Calu3 (cell line): Measurements from ENCODE around the gene EGFR. TPM values are rescaled to one million over a fixed set of nuclear protein-coding genes. Genes with fewer than 3 reads are reported as not detected.

Experiments used
- BruUV-seq: library from RNA; stranded (reverse); fragments of 400-500 nt; replicated peaks from 2 replicates; lab custom pipeline; 2021; lab: Mats Ljungman, UMichigan
- CTCF ChIA-PET: fragments of 300-600 bp; sonication (Branson Sonifier 250); formaldehyde crosslinking; loops from one replicate; lab custom pipeline; 2022; ENCODE audit warnings: antibody characterized with exemption; lab: Charles Lee
- DNase-seq: peaks from one replicate; pipeline ENCODE4 v3.0.0; 2022
- H3K27ac Mint-ChIP-seq: one replicate; pipeline ENCODE4 v1.8.0; 2022; ENCODE audit warnings: mixed read lengths; ENCODE audit not compliant: unreplicated experiment
- H3K27me3 Mint-ChIP-seq: one replicate; pipeline ENCODE4 v1.8.0; 2022; ENCODE audit warnings: mixed read lengths; ENCODE audit not compliant: unreplicated experiment
- H3K36me3 Mint-ChIP-seq: one replicate; pipeline ENCODE4 v1.8.0; 2022; ENCODE audit warnings: mild to moderate bottlenecking, moderate library complexity, mixed read lengths; ENCODE audit not compliant: insufficient read depth, unreplicated experiment
- H3K4me1 Mint-ChIP-seq: one replicate; pipeline ENCODE4 v1.8.0; 2022; ENCODE audit warnings: mild to moderate bottlenecking, low read depth, mixed read lengths; ENCODE audit not compliant: unreplicated experiment
- H3K4me3 Mint-ChIP-seq: one replicate; pipeline ENCODE4 v1.8.0; 2022; ENCODE audit warnings: mild to moderate bottlenecking, low read depth, moderate library complexity, mixed read lengths; ENCODE audit not compliant: unreplicated experiment
- H3K9me3 Mint-ChIP-seq: one replicate; pipeline ENCODE4 v1.8.0; 2022; ENCODE audit warnings: low read depth, mixed read lengths; ENCODE audit not compliant: unreplicated experiment
- intact Hi-C: fragments of 100-400 bp; cut with micrococcal nuclease; formaldehyde crosslinking; loops from one replicate; pipeline ENCODE4 v1.10.0; 2022; ENCODE audit not compliant: unreplicated experiment
- total RNA-seq: library from RNA; stranded (reverse); gene quantifications from 2 replicates; pipeline ENCODE4 v1.2.3, GENCODE V29; 2022
- TF ChIP-seq, protein P1 (sequence below): fragments of 200-600 bp; IDR thresholded peaks from one replicate; pipeline ENCODE4 v1.8.0; 2022; ENCODE audit warnings: antibody characterized with exemption; ENCODE audit not compliant: unreplicated experiment

Gene EGFR
- total RNA-seq, 1 experiment from 2014 or later = 87.4 TPM

DNA sequence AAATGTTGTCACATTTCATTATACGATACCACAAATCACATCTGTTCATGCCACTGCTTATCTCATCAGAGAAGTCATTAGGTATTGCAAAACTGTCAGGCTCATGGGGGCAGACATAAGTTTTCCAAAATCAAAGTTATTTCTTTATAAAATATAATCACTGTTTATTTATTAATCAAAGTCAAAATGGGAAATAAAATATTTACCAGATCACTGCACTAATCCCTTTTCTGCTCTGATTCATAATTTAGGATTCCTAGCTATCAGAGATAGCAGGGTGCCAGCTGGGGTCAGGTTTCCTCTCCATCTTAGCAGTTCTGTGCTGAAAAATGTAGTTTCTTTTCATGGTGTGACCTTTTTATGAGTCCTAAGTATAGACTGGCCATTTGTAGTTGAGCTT, 228.6 kb downstream of the EGFR start:
- Mint-ChIP-seq H3K27me3 (peaks cover 16% of the 10 kb centered on the region), H3K27ac (no peak overlapping the region), H3K9me3 (no peaks in the 10 kb centered on the region), H3K4me3 (no peak overlapping the region), H3K36me3 (no peaks in the 10 kb centered on the region), H3K4me1 (peaks cover 14% of the 10 kb centered on the region)
- TF ChIP-seq, protein P1, sequence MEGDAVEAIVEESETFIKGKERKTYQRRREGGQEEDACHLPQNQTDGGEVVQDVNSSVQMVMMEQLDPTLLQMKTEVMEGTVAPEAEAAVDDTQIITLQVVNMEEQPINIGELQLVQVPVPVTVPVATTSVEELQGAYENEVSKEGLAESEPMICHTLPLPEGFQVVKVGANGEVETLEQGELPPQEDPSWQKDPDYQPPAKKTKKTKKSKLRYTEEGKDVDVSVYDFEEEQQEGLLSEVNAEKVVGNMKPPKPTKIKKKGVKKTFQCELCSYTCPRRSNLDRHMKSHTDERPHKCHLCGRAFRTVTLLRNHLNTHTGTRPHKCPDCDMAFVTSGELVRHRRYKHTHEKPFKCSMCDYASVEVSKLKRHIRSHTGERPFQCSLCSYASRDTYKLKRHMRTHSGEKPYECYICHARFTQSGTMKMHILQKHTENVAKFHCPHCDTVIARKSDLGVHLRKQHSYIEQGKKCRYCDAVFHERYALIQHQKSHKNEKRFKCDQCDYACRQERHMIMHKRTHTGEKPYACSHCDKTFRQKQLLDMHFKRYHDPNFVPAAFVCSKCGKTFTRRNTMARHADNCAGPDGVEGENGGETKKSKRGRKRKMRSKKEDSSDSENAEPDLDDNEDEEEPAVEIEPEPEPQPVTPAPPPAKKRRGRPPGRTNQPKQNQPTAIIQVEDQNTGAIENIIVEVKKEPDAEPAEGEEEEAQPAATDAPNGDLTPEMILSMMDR = no peak
- no peak for DNase-seq
- intact Hi-C loops = loop anchor here (1.0 kb wide), 1 partner anchor 178 kb away; no protein-coding TSS in a partner anchor
- no TSS peak for BruUV-seq
- CTCF ChIA-PET = no interaction called here

DNA sequence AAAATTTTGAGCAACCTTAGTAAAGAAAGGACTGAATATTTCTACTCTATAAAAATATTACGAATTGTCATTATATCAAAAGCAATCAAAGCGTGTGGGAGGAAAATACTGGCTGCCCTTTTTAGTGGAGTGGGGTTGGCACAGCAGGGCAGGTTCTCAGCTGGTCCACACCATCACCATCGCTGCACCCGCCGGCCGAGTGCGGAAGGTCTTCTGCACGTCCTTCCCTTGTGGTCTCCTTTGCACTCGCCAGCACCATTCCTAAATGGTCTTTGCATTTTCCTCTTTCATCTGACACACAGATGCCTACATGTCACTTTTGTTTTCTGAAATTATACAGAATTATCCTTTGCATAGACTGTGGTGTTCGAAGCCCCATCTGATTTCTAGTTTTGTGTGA, 229.7 kb downstream of the EGFR start:
- Mint-ChIP-seq H3K4me3 (no peak overlapping the region), H3K36me3 (no peaks in the 10 kb centered on the region), H3K9me3 (no peaks in the 10 kb centered on the region), H3K27me3 (peaks cover 27% of the 10 kb centered on the region), H3K27ac (no peak overlapping the region), H3K4me1 (peaks cover 14% of the 10 kb centered on the region)
- DNase-seq = no peak
- CTCF ChIA-PET = no interaction called here
- TF ChIP-seq, protein P1 = no peak
- intact Hi-C loops = no loop called here
- no TSS peak for BruUV-seq

DNA sequence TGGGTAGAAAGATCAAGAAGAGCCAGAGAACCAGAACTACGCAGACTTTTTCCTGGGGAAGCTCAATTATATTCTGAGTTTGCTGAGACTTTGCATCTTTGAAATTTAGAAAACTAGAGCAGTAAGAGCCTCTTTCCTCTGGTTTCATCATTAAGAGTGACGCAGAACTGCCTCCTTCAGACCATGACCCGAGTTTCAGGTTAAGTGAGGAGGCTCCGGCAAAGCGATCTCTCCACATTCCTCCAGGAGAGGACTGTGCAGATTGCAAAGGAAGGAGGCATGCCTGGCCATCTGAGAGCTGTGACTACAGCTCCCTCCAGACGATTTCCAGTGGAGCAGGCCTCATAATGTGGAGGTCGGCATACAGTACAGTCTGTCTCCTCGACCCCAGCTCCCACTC, 230.5 kb downstream of the EGFR start:
- BruUV-seq = no TSS peak
- no peak overlapping the region for H3K4me3 Mint-ChIP-seq
- H3K9me3 Mint-ChIP-seq = no peaks in the 10 kb centered on the region
- no peak for DNase-seq
- peaks cover 35% of the 10 kb centered on the region for H3K27me3 Mint-ChIP-seq
- intact Hi-C loops = no loop called here
- H3K27ac Mint-ChIP-seq = no peak overlapping the region
- peaks cover 19% of the 10 kb centered on the region for H3K4me1 Mint-ChIP-seq
- TF ChIP-seq, protein P1 = no peak
- H3K36me3 Mint-ChIP-seq = no peaks in the 10 kb centered on the region
- CTCF ChIA-PET = no interaction called here

DNA sequence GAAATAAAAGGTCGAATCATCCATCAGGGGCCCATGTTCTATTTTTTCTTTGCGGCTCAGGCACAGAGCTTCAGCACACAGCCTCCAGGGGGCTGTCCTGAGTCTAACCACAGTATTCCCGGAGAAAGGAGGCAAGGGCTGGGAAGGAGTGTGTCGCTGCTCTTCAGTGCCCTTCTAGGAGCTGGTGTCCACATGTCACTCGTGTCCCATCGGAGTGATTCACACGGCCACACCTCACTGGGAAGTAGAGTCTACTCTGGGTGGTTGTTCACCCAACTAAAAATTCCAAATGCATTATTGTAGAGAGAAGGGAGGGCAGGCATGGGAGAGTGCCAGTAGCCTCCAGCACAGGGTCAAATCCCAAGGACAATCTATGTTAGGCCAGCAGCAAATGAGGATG, 231.5 kb downstream of the EGFR start:
- Mint-ChIP-seq H3K9me3 (no peaks in the 10 kb centered on the region), H3K4me1 (peaks cover 25% of the 10 kb centered on the region), H3K27me3 (peaks cover 37% of the 10 kb centered on the region), H3K36me3 (peaks cover 10% of the 10 kb centered on the region), H3K4me3 (no peak overlapping the region), H3K27ac (no peak overlapping the region)
- BruUV-seq = no TSS peak
- CTCF ChIA-PET = interaction anchor here (0.6 to 1.1 kb wide), 4 partner anchors 20 to 491 kb away, joined by 3 to 7 read pairs (median 3); partner anchors contain the start of gene SEC61G
- TF ChIP-seq, protein P1 = peak; percentile 84
- DNase-seq = peak; percentile 73
- intact Hi-C loops = loop anchor here (5.0 to 10.0 kb wide), 2 partner anchors 118 to 226 kb away; no protein-coding TSS in a partner anchor
